ENCODE data around the gene ZSWIM6. TPM values are rescaled to one million over a fixed set of nuclear protein-coding genes. Genes with fewer than 3 reads are reported as not detected.

Gene ZSWIM6
- total RNA-seq, 2 donors from 2014 or later, result 4.6 to 5.6 TPM

GRCh38 chr5:61289241-61289640 is 42.8 kb upstream of the ZSWIM6 start:
- TF ChIP-seq CTCF (IDR thresholded peaks at IDR 0.05), result no peak
- Histone ChIP-seq H3K27me3 (no peaks in the 10 kb centered on the region), H3K4me3 (no peak overlapping the region), H3K27ac (no peak overlapping the region), H3K4me1 (no peaks in the 10 kb centered on the region), H3K36me3 (no peaks in the 10 kb centered on the region), H3K9me3 (no peaks in the 10 kb centered on the region)
- DNase-seq (ENCODE audit: low spot score), result no peak

- no peak overlapping the region for H3K27ac ChIP-seq
- H3K27me3 ChIP-seq, result no peaks in the 10 kb centered on the region
- no peaks in the 10 kb centered on the region for H3K9me3 ChIP-seq
- no peak overlapping the region for H3K4me3 ChIP-seq
- no peaks in the 10 kb centered on the region for H3K36me3 ChIP-seq
- no peak for DNase-seq (ENCODE audit: low spot score)
- no peak for TF ChIP-seq CTCF (IDR thresholded peaks at IDR 0.05)
- H3K4me1 ChIP-seq, result no peaks in the 10 kb centered on the region
These were observed 42.3 kb upstream of the ZSWIM6 start for GRCh38 chr5:61289669-61290306.

GRCh38 chr5:61290791-61291210 is 41.3 kb upstream of the ZSWIM6 start:
- H3K36me3 ChIP-seq, result no peaks in the 10 kb centered on the region
- no peak for DNase-seq (ENCODE audit: low spot score)
- no peaks in the 10 kb centered on the region for H3K4me1 ChIP-seq
- no peaks in the 10 kb centered on the region for H3K27me3 ChIP-seq
- H3K27ac ChIP-seq, result no peak overlapping the region
- no peak overlapping the region for H3K4me3 ChIP-seq
- H3K9me3 ChIP-seq, result no peaks in the 10 kb centered on the region
- TF ChIP-seq CTCF (IDR thresholded peaks at IDR 0.05), result no peak

GRCh38 chr5:61292062-61292657 is 39.9 kb upstream of the ZSWIM6 start:
- H3K9me3 ChIP-seq, result no peaks in the 10 kb centered on the region
- no peak for TF ChIP-seq CTCF (IDR thresholded peaks at IDR 0.05)

GRCh38 chr5:61293071-61293470 is 39.0 kb upstream of the ZSWIM6 start:
- Histone ChIP-seq H3K4me3 (no peak overlapping the region), H3K27ac (no peak overlapping the region), H3K9me3 (no peaks in the 10 kb centered on the region), H3K27me3 (no peaks in the 10 kb centered on the region), H3K4me1 (no peaks in the 10 kb centered on the region), H3K36me3 (no peaks in the 10 kb centered on the region)
- DNase-seq (ENCODE audit: low spot score), result no peak
- TF ChIP-seq CTCF (IDR thresholded peaks at IDR 0.05), result no peak

More at GRCh38 chr5:61292062-61292657, 39.9 kb upstream of the ZSWIM6 start:
- H3K27me3 ChIP-seq, result no peaks in the 10 kb centered on the region
- no peaks in the 10 kb centered on the region for H3K4me1 ChIP-seq
- no peak overlapping the region for H3K27ac ChIP-seq
- no peak overlapping the region for H3K4me3 ChIP-seq
- no peaks in the 10 kb centered on the region for H3K36me3 ChIP-seq
- no peak for DNase-seq (ENCODE audit: low spot score)

GRCh38 chr5:61293873-61294272 is 38.2 kb upstream of the ZSWIM6 start:
- DNase-seq (ENCODE audit: low spot score), result no peak
- TF ChIP-seq CTCF (IDR thresholded peaks at IDR 0.05), result no peak
- Histone ChIP-seq H3K27ac (no peak overlapping the region), H3K4me3 (no peak overlapping the region), H3K27me3 (no peaks in the 10 kb centered on the region), H3K4me1 (no peaks in the 10 kb centered on the region), H3K9me3 (no peaks in the 10 kb centered on the region), H3K36me3 (no peaks in the 10 kb centered on the region)

Data from right atrium auricular region (tissue), 2 donors.